ENCODE results near the gene VIT.

GRCh38 chr2:36834731-36835524 is 138.4 kb downstream of the VIT start:
- no peak for TF ChIP-seq CTCF (IDR thresholded peaks at IDR 0.05)
- TF ChIP-seq POLR2A (IDR thresholded peaks at IDR 0.05), result no peak
